H1 (cell line): ENCODE results near the gene NCOA1. TPM values are rescaled to one million over a fixed set of nuclear protein-coding genes. Genes with fewer than 3 reads are reported as not detected.

Experiments
- CTCF ChIA-PET: fragments of 300-600 bp; sonication (Branson Sonifier 250); formaldehyde crosslinking; loops from one replicate; lab custom pipeline; 2021; ENCODE audit not compliant: partially characterized antibody; lab: Charles Lee
- POLR2A ChIA-PET: fragments of 300-600 bp; sonication (Branson Sonifier 250); formaldehyde crosslinking; loops from one replicate; lab custom pipeline; 2021; ENCODE audit warnings: inconsistent platforms; ENCODE audit not compliant: partially characterized antibody; lab: Charles Lee
- DNase-seq, 2 experiments: peaks; one replicate each; pipeline versions ENCODE4 v3.0.0 to v3.0.0-alpha.2; 2010 to 2022; ENCODE audit warnings: low spot score in 2 of 2, low read depth in 1 of 2, mixed read lengths in 1 of 2
- FAIRE-seq: peaks from 2 replicates; lab custom pipeline; 2011; peaks lifted over from hg19 to GRCh38; lab: Jason Lieb, UNC
- H2AFZ ChIP-seq: 2 replicates; pipeline ENCODE4 v1.8.1; 2012; ENCODE audit warnings: low read length, inconsistent platforms
- H2AK5ac ChIP-seq: 2 replicates; pipeline ENCODE4 v1.6.1; 2013; ENCODE audit warnings: low read depth, low read length
- H2BK120ac ChIP-seq: replicated peaks from 2 replicates; pipeline ENCODE3; 2013; ENCODE audit warnings: low read depth, low read length, inconsistent platforms
- H2BK12ac ChIP-seq: 2 replicates; pipeline ENCODE4 v1.6.1; 2013; ENCODE audit warnings: low read depth, low read length
- H2BK15ac ChIP-seq: 2 replicates; pipeline ENCODE4 v1.6.1; 2013; ENCODE audit warnings: low read length
- H2BK20ac ChIP-seq: 2 replicates; pipeline ENCODE4 v1.6.1; 2013; ENCODE audit warnings: low read length
- H2BK5ac ChIP-seq: 2 replicates; pipeline ENCODE4 v1.6.1; 2013; ENCODE audit warnings: low read depth, low read length
- H3K14ac ChIP-seq: 2 replicates; pipeline ENCODE4 v1.6.1; 2013; ENCODE audit warnings: inconsistent platforms; ENCODE audit not compliant: insufficient read length
- H3K18ac ChIP-seq: 2 replicates; pipeline ENCODE4 v1.6.1; 2013; ENCODE audit warnings: low read length; ENCODE audit errors: extremely low read depth
- H3K23ac ChIP-seq: 2 replicates; pipeline ENCODE4 v1.6.1; 2013; ENCODE audit warnings: inconsistent platforms; ENCODE audit not compliant: insufficient read length
- H3K23me2 ChIP-seq: 2 replicates; pipeline ENCODE4 v1.6.1; 2013; ENCODE audit warnings: low read depth, low read length
- H3K27ac ChIP-seq: 2 replicates; pipeline ENCODE4 v1.6.1; 2011; ENCODE audit warnings: low read depth, low read length, inconsistent platforms
- H3K27me3 ChIP-seq, 4 experiments: replicated peaks in 1 of 4; 1 replicate in 1 of 4; 2 replicates in 3 of 4; pipeline versions ENCODE4 v1.6.1 to v1.8.1; 2011 to 2013; ENCODE audit warnings: low read length in 3 of 4, mild to moderate bottlenecking in 3 of 4, inconsistent platforms in 2 of 4, mixed read lengths in 2 of 4, moderate library complexity in 1 of 4; ENCODE audit not compliant: control insufficient read depth in 3 of 4, insufficient read depth in 3 of 4; ENCODE audit errors: extremely low read depth in 1 of 4
- H3K36me3 ChIP-seq, 4 experiments: 2 replicates each; pipeline versions ENCODE4 v1.6.1 to v1.8.1; 2011 to 2013; ENCODE audit warnings: mild to moderate bottlenecking in 4 of 4, low read length in 3 of 4, moderate library complexity in 2 of 4, control low read depth in 1 of 4, inconsistent platforms in 1 of 4; ENCODE audit not compliant: insufficient read depth in 4 of 4, control insufficient read depth in 2 of 4
- H3K4ac ChIP-seq: replicated peaks from 2 replicates; pipeline ENCODE3; 2013; ENCODE audit warnings: low read length, low read depth, mixed read lengths, inconsistent platforms; ENCODE audit not compliant: insufficient read length
- H3K4me1 ChIP-seq, 4 experiments: replicated peaks in 1 of 4; 1 replicate in 1 of 4; 2 replicates in 3 of 4; pipeline versions ENCODE4 v1.6.1 to v1.8.1; 2011 to 2013; ENCODE audit warnings: low read length in 3 of 4, inconsistent platforms in 2 of 4, mixed read lengths in 1 of 4; ENCODE audit not compliant: insufficient read depth in 4 of 4, control insufficient read depth in 3 of 4
- H3K4me2 ChIP-seq, 2 experiments: 2 replicates each; pipeline versions ENCODE4 v1.6.1 to v1.8.1; 2011 to 2013; ENCODE audit warnings: low read depth in 2 of 2, low read length in 2 of 2, control low read depth in 1 of 2, inconsistent platforms in 1 of 2, mild to moderate bottlenecking in 1 of 2; ENCODE audit not compliant: insufficient read depth in 1 of 2
- H3K4me3 ChIP-seq, 4 experiments: fragments of 200-600, 300-600 bp in 1 of 4; sonication (generic), shearing (Covaris generic), sonication (Bioruptor Twin) in 1 of 4; 2 replicates each; pipeline versions ENCODE4 v1.5.1 to v1.8.1; 2011 to 2016; ENCODE audit warnings: low read length in 4 of 4, low read depth in 3 of 4, control low read depth in 2 of 4, inconsistent platforms in 2 of 4, mild to moderate bottlenecking in 2 of 4, mixed read lengths in 1 of 4, moderate library complexity in 1 of 4; ENCODE audit not compliant: insufficient read depth in 2 of 4; ENCODE audit errors: extremely low read depth in 1 of 4
- H3K56ac ChIP-seq: replicated peaks from 2 replicates; pipeline ENCODE3; 2013; ENCODE audit warnings: low read depth, mild to moderate bottlenecking, mixed read lengths, low read length, inconsistent platforms; ENCODE audit not compliant: insufficient read length
- H3K79me1 ChIP-seq: 2 replicates; pipeline ENCODE4 v1.6.1; 2013; ENCODE audit warnings: low read depth, low read length, control low read depth
- H3K79me2 ChIP-seq, 2 experiments: 2 replicates each; pipeline versions ENCODE4 v1.6.1 to v1.8.1; 2012 to 2013; ENCODE audit warnings: low read length in 2 of 2, mild to moderate bottlenecking in 2 of 2, inconsistent platforms in 1 of 2; ENCODE audit not compliant: insufficient read depth in 2 of 2, control insufficient read depth in 1 of 2
- H3K9ac ChIP-seq, 4 experiments: replicated peaks in 1 of 4; 1 replicate in 1 of 4; 2 replicates in 3 of 4; pipeline versions ENCODE4 v1.6.1 to v1.8.1; 2011 to 2013; ENCODE audit warnings: low read depth in 3 of 4, low read length in 3 of 4, control low read depth in 2 of 4, mild to moderate bottlenecking in 2 of 4, moderate library complexity in 2 of 4, inconsistent platforms in 1 of 4; ENCODE audit errors: extremely low read depth in 1 of 4
- H3K9me3 ChIP-seq, 2 experiments: 2 replicates each; pipeline versions ENCODE4 v1.6.1 to v1.8.1; 2012 to 2013; ENCODE audit warnings: mild to moderate bottlenecking in 2 of 2, moderate library complexity in 2 of 2, control low read depth in 1 of 2, inconsistent platforms in 1 of 2, low read depth in 1 of 2, low read length in 1 of 2, mixed read lengths in 1 of 2; ENCODE audit not compliant: insufficient read depth in 2 of 2
- H4K20me1 ChIP-seq, 2 experiments: replicated peaks in 1 of 2; 2 replicates each; pipeline versions ENCODE3 to v1.8.1; 2011 to 2013; ENCODE audit warnings: inconsistent platforms in 2 of 2, low read length in 2 of 2, mild to moderate bottlenecking in 1 of 2; ENCODE audit not compliant: insufficient read depth in 2 of 2, control insufficient read depth in 1 of 2
- H4K5ac ChIP-seq: 2 replicates; pipeline ENCODE4 v1.6.1; 2013; ENCODE audit warnings: low read length, low read depth, mixed read lengths, inconsistent platforms; ENCODE audit not compliant: insufficient read length
- H4K8ac ChIP-seq: 2 replicates; pipeline ENCODE4 v1.8.0; 2013; ENCODE audit warnings: mild to moderate bottlenecking, moderate library complexity, low read length, inconsistent platforms; ENCODE audit not compliant: insufficient read depth; ENCODE audit errors: extremely low read depth
- H4K91ac ChIP-seq: replicated peaks from 2 replicates; pipeline ENCODE3; 2013; ENCODE audit warnings: low read length, mixed read lengths, inconsistent platforms; ENCODE audit not compliant: insufficient read length
- ASH2L ChIP-seq: fragments of 200-600, 300-600 bp; sonication (generic); IDR thresholded peaks from one replicate; pipeline ENCODE4 v1.7.1; 2017; ENCODE audit warnings: low read length
- BACH1 ChIP-seq: IDR thresholded peaks from 2 replicates; pipeline ENCODE4 v1.6.1; 2012; ENCODE audit warnings: low read length, improper control_type of control experiment
- CBX8 ChIP-seq: fragments of 300-800, 300-1000 bp; sonication (generic); IDR thresholded peaks from 2 replicates; pipeline ENCODE4 v1.7.1; 2016; ENCODE audit warnings: low read depth, low read length, borderline replicate concordance
- JUN ChIP-seq: IDR thresholded peaks from 2 replicates; pipeline ENCODE4 v1.6.1; 2011; ENCODE audit warnings: low read depth, mild to moderate bottlenecking, improper control_type of control experiment, low read length
- MAFK ChIP-seq: IDR thresholded peaks from 2 replicates; pipeline ENCODE4 v1.6.1; 2012; ENCODE audit warnings: low read depth, mild to moderate bottlenecking, improper control_type of control experiment, low read length
- NRF1 ChIP-seq: IDR thresholded peaks from 2 replicates; pipeline ENCODE4 v1.6.1; 2011; ENCODE audit warnings: mild to moderate bottlenecking, low read depth, low read length, improper control_type of control experiment
- USF2 ChIP-seq: IDR thresholded peaks from 2 replicates; pipeline ENCODE4 v1.6.1; 2011; ENCODE audit warnings: low read length, improper control_type of control experiment
- WGBS, 2 experiments: shearing (Covaris generic) in 1 of 2; methylation state at CpG; one replicate each; pipeline versions ENCODE4 v1.1.6 to v1.1.7; 2013 to 2015; ENCODE audit warnings: low lambda C conversion rate in 2 of 2, mixed read lengths in 2 of 2, inconsistent platforms in 1 of 2, low coverage in 1 of 2, missing lambda C conversion rate in 1 of 2; ENCODE audit not compliant: insufficient replicate concordance in 2 of 2, insufficient coverage in 1 of 2, insufficient read length in 1 of 2; ENCODE audit errors: extremely low coverage in 1 of 2, missing lambda C conversion rate in 1 of 2; 5-methylcytosine and 5-hydroxymethylcytosine counted together
- polyA plus RNA-seq, 7 experiments: library from polyadenylated mRNA; depleted of rRNA in 3 of 7; stranded (reverse) in 5 of 7; unstranded in 2 of 7; fragments of >200 nt in 5 of 7; fragments of 200-250 nt in 2 of 7; gene quantifications; 1 replicate in 5 of 7; 2 replicates in 1 of 7; 4 replicates in 1 of 7; pipeline versions ENCODE4 v1.2.1 to v1.2.3, GENCODE V29; 2011 to 2013; ENCODE audit warnings: missing spikeins in 2 of 7, mixed read lengths in 2 of 7
- total RNA-seq: library from RNA; stranded (reverse); fragmentation: NEBNext Ultra II Directional; extraction: Animal tissue kit (Norgen Biotek cat#: 25700); gene quantifications from 2 replicates; pipeline ENCODE4 v1.2.1, GENCODE V29; 2021

NCOA1 gene
- total and polyA plus RNA-seq, 2 of the 8 experiments (the other 6 are each of a cell fraction or from before 2014, with no cell fraction given), result 12.8 to 17.9 TPM

DNA sequence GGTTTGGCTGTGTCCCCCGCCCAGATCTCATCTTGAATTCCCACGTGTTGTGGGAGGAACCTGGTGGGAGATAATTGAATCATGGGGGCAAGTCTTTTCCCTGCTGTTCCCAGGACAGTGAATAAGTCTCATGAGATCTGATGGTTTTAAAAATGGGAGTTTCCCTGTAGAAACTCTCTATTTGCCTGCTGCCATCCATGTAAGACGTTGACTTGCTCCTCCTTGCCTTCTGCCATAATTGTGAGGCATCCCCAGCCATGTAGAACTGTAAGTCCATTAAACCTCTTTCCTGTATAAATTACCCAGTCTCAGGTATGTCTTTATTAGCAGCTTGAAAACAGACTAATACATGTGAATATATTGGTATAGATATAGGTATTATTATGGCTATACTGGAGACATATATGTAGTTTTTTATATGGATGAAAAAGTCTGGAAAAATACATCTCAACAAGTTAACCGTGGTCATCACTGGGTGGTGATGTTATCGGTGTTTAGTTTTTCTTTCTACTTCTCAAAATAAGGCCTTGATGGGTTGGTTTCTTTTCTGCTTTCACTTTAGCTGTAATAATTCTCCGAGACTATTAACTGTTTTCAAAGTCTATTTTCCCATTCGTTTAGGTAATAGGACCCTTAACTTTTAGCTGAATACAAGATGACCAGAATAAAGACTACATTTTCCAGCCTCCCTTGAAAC lies 39.1 kb upstream of the NCOA1 start:
- no peak overlapping the region for H3K4ac ChIP-seq
- H3K14ac ChIP-seq, result no peak overlapping the region
- TF ChIP-seq MAFK (no peak), CBX8 (no peak), ASH2L (no peak), BACH1 (no peak), JUN (no peak), NRF1 (no peak), USF2 (no peak)
- H3K27me3 ChIP-seq, result no peaks in the 10 kb centered on the region
- H2BK120ac ChIP-seq, result no peak overlapping the region
- no peak overlapping the region for H3K18ac ChIP-seq
- H4K91ac ChIP-seq, result no peak overlapping the region
- H4K5ac ChIP-seq, result no peak overlapping the region
- H2BK5ac ChIP-seq, result no peak overlapping the region
- no peak overlapping the region for H3K27ac ChIP-seq
- H3K4me1 ChIP-seq, result no peaks in the 10 kb centered on the region
- no peaks in the 10 kb centered on the region for H4K20me1 ChIP-seq
- no peak overlapping the region for H3K56ac ChIP-seq
- H3K36me3 ChIP-seq, result no peaks in the 10 kb centered on the region
- no peak overlapping the region for H3K23ac ChIP-seq
- FAIRE-seq (no peak), DNase-seq (no peak)
- no peak overlapping the region for H3K9ac ChIP-seq
- H2BK20ac ChIP-seq, result no peak overlapping the region
- H3K23me2 ChIP-seq, result no peaks in the 10 kb centered on the region; the same call in 1 of the 2 replicates
- ChIA-PET POLR2A (no interaction called here), CTCF (interaction anchor here (1.1 to 1.8 kb wide), 2 partner anchors 29 to 42 kb away, joined by 3 to 7 read pairs; no protein-coding TSS in a partner anchor)
- H2AFZ ChIP-seq, result no peak overlapping the region
- no peak overlapping the region for H2AK5ac ChIP-seq
- no peaks in the 10 kb centered on the region for H3K79me1 ChIP-seq
- no peak overlapping the region for H4K8ac ChIP-seq
- H3K79me2 ChIP-seq, result no peaks in the 10 kb centered on the region
- no peak overlapping the region for H3K4me2 ChIP-seq
- no peak overlapping the region for H2BK12ac ChIP-seq
- H3K9me3 ChIP-seq, result peaks cover 4% of the 10 kb centered on the region in 2 experiments; a peak in 3 of 4 replicates
- 91% methylated on average over 7 of the region's 7 CpGs; no CpG with 5 or more reads in 1 of the 2 experiments for WGBS, 2 experiments
- H2BK15ac ChIP-seq, result no peak overlapping the region
- H3K4me3 ChIP-seq, result no peak overlapping the region
